Stimulated activated CD4-positive, alpha-beta T cell treated with anti-CD3 and anti-CD28 coated beads, Interleukin-4, amount 100 ng/mL, for 48 hours (primary cell): ENCODE results near the gene SLC6A19.
A peak's percentile ranks its signal among the peaks of the same experiment; 100 is the strongest.
"Not testable (repeated sequence)": the region's sequence is repeated elsewhere in the genome, so short reads cannot be mapped to it uniquely, and the experiment has no call there.

Source experiments
- DNase-seq, 2 donors: peaks; one replicate each; pipeline ENCODE4 v3.0.0-alpha.2; 2020; ENCODE audit warnings: low read depth in 2 of 2

Gene SLC6A19

GRCh38 chr5:1265461-1266455 is 64.4 kb downstream of the SLC6A19 start:
- no peak for DNase-seq

DNA sequence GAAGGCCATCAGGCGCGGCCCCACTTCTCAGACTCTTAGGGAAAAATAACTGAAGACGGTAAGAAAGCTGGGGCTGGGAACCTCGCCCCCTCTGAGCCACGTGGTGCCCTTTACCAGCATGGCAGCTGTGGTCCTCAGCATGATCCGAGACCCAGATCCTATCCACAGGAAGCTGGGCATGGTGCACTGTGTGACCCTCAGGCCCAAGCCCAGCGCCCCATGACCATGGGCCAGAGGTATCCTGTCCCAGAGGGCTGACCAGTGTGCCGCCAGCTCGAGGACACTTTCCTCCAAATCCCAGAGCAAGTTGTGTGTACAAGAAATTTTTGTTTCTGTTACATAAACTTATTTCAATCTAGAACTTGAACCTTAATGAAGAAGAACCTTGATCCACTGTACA is 65.4 kb downstream of the SLC6A19 start:
- DNase-seq = no peak

- not testable (repeated sequence) for DNase-seq
These were observed 66.1 kb downstream of the SLC6A19 start for GRCh38 chr5:1267464-1267863.

GRCh38 chr5:1268056-1268455 is 66.7 kb downstream of the SLC6A19 start:
- DNase-seq = no peak

GRCh38 chr5:1268666-1269065 is 67.3 kb downstream of the SLC6A19 start:
- DNase-seq = peak; percentile 9 to 14

- no peak for DNase-seq
These were observed 69.0 kb downstream of the SLC6A19 start for GRCh38 chr5:1270426-1270825.

- no peak for DNase-seq
These were observed 69.8 kb downstream of the SLC6A19 start for GRCh38 chr5:1270933-1271914.

GRCh38 chr5:1272201-1272600 is 70.8 kb downstream of the SLC6A19 start:
- no peak for DNase-seq

DNA sequence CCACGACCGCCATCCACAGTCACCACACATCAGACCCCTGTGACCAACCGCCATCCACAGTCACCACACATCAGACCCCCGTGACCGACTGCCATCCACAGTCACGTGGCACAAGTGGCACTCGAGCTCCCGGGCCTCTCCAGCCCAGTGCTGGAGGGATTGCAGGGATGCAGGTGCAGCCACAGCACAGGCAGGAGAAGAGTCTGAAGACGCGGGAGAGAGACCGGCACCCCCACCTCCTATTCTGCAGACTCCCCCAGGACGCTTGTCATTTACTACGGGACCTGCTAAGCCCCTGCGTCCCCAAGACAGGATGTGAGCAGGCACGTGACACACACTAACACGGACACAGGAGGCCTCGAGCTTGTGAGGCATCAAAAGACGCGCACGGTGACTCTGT is 72.3 kb downstream of the SLC6A19 start:
- DNase-seq = no peak

DNA sequence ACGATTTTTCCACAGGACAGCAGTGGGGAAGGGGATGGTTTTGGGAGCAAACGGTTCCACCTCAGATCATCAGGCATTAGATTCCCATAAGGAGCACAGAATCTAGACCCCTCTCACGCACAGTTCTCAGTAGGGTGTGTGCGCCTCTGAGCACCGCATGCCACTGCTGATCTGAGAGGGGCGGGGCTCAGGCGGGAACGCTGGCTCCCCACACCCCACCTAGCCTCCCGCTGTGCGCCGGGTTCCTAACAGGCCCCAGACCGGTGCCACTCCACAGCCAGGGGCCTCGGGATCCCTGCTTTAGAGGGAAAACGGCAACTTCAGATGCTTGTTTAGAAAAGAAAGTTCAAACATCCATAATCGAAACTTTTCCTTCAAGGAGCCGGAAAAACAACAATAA is 73.1 kb downstream of the SLC6A19 start:
- DNase-seq = no peak
